Measurements from ENCODE around the gene ZFYVE9. TPM values are rescaled to one million over a fixed set of nuclear protein-coding genes. Genes with fewer than 3 reads are reported as not detected.
"Not testable (repeated sequence)": the region's sequence is repeated elsewhere in the genome, so short reads cannot be mapped to it uniquely, and the experiment has no call there.

Gene ZFYVE9
- total and polyA plus RNA-seq, 4 donors: 38.9 to 96.7 (median 46.1) TPM

- no peaks in the 10 kb centered on the region for H3K9me3 ChIP-seq (ENCODE audit: control insufficient read depth, insufficient read depth, low read length)
- H3K36me3 ChIP-seq (ENCODE audit: control insufficient read depth, insufficient read depth, low read length): no peaks in the 10 kb centered on the region
- no peaks in the 10 kb centered on the region for H3K4me1 ChIP-seq (ENCODE audit: control insufficient read depth, insufficient read depth, low read length)
- peak in 1 of 6 donors; percentile 13 for DNase-seq (ENCODE audit: low read depth in 4 of 6, low spot score in 6 of 6)
- H3K4me3 ChIP-seq (ENCODE audit: low read depth, low read length): no peak overlapping the region
- H3K27me3 ChIP-seq (ENCODE audit: control insufficient read depth, insufficient read depth, low read length): no peaks in the 10 kb centered on the region
- WGBS (ENCODE audit: insufficient coverage): 33% methylated on average over 1 of the region's 2 CpGs
- H3K27ac ChIP-seq (ENCODE audit: low read depth, low read length): no peak overlapping the region
Observed at GRCh38 chr1:52145137-52145536, 3.2 kb downstream of the ZFYVE9 start.

GRCh38 chr1:52150445-52150844 is 8.6 kb downstream of the ZFYVE9 start:
- not testable (repeated sequence) for H3K9me3 ChIP-seq (ENCODE audit: control insufficient read depth, insufficient read depth, low read length); DNase-seq (ENCODE audit: low read depth in 4 of 6, low spot score in 6 of 6); H3K36me3 ChIP-seq (ENCODE audit: control insufficient read depth, insufficient read depth, low read length); H3K27ac ChIP-seq (ENCODE audit: low read depth, low read length); H3K4me3 ChIP-seq (ENCODE audit: low read depth, low read length); H3K27me3 ChIP-seq (ENCODE audit: control insufficient read depth, insufficient read depth, low read length); H3K4me1 ChIP-seq (ENCODE audit: control insufficient read depth, insufficient read depth, low read length)
- 94% methylated on average over 6 of the region's 11 CpGs for WGBS (ENCODE audit: insufficient coverage)

GRCh38 chr1:52150946-52151345 is 9.1 kb downstream of the ZFYVE9 start:
- Histone ChIP-seq H3K4me1 (ENCODE audit: control insufficient read depth, insufficient read depth, low read length) (no peaks in the 10 kb centered on the region), H3K36me3 (ENCODE audit: control insufficient read depth, insufficient read depth, low read length) (no peaks in the 10 kb centered on the region), H3K4me3 (ENCODE audit: low read depth, low read length) (no peak overlapping the region), H3K9me3 (ENCODE audit: control insufficient read depth, insufficient read depth, low read length) (no peaks in the 10 kb centered on the region), H3K27ac (ENCODE audit: low read depth, low read length) (no peak overlapping the region), H3K27me3 (ENCODE audit: control insufficient read depth, insufficient read depth, low read length) (no peaks in the 10 kb centered on the region)
- DNase-seq (ENCODE audit: low read depth in 4 of 6, low spot score in 6 of 6): no peak
- no CpG with 5 or more reads among the region's 1 CpG for WGBS (ENCODE audit: insufficient coverage)

GRCh38 chr1:52152572-52152971 is 10.7 kb downstream of the ZFYVE9 start:
- no peaks in the 10 kb centered on the region for H3K4me1 ChIP-seq (ENCODE audit: control insufficient read depth, insufficient read depth, low read length)
- no peaks in the 10 kb centered on the region for H3K9me3 ChIP-seq (ENCODE audit: control insufficient read depth, insufficient read depth, low read length)
- H3K27me3 ChIP-seq (ENCODE audit: control insufficient read depth, insufficient read depth, low read length): no peaks in the 10 kb centered on the region
- no peaks in the 10 kb centered on the region for H3K36me3 ChIP-seq (ENCODE audit: control insufficient read depth, insufficient read depth, low read length)
- no peak overlapping the region for H3K27ac ChIP-seq (ENCODE audit: low read depth, low read length)
- no peak overlapping the region for H3K4me3 ChIP-seq (ENCODE audit: low read depth, low read length)
- WGBS (ENCODE audit: insufficient coverage): no CpG with 5 or more reads among the region's 2 CpGs
- no peak for DNase-seq (ENCODE audit: low read depth in 4 of 6, low spot score in 6 of 6)

GRCh38 chr1:52153010-52153409 is 11.1 kb downstream of the ZFYVE9 start:
- H3K4me3 ChIP-seq (ENCODE audit: low read depth, low read length): no peak overlapping the region
- no peaks in the 10 kb centered on the region for H3K27me3 ChIP-seq (ENCODE audit: control insufficient read depth, insufficient read depth, low read length)
- no peak for DNase-seq (ENCODE audit: low read depth in 4 of 6, low spot score in 6 of 6)
- H3K4me1 ChIP-seq (ENCODE audit: control insufficient read depth, insufficient read depth, low read length): no peaks in the 10 kb centered on the region
- H3K9me3 ChIP-seq (ENCODE audit: control insufficient read depth, insufficient read depth, low read length): peaks cover 2% of the 10 kb centered on the region
- no peak overlapping the region for H3K27ac ChIP-seq (ENCODE audit: low read depth, low read length)
- H3K36me3 ChIP-seq (ENCODE audit: control insufficient read depth, insufficient read depth, low read length): no peaks in the 10 kb centered on the region

GRCh38 chr1:52153898-52154297 is 12.0 kb downstream of the ZFYVE9 start:
- no peaks in the 10 kb centered on the region for H3K4me1 ChIP-seq (ENCODE audit: control insufficient read depth, insufficient read depth, low read length)
- DNase-seq (ENCODE audit: low read depth in 4 of 6, low spot score in 6 of 6): no peak

GRCh38 chr1:52156460-52156859 is 14.6 kb downstream of the ZFYVE9 start:
- no peaks in the 10 kb centered on the region for H3K36me3 ChIP-seq (ENCODE audit: control insufficient read depth, insufficient read depth, low read length)
- no peak for DNase-seq (ENCODE audit: low read depth in 4 of 6, low spot score in 6 of 6)
- no peaks in the 10 kb centered on the region for H3K4me1 ChIP-seq (ENCODE audit: control insufficient read depth, insufficient read depth, low read length)
- peaks cover 2% of the 10 kb centered on the region for H3K9me3 ChIP-seq (ENCODE audit: control insufficient read depth, insufficient read depth, low read length)
- no peak overlapping the region for H3K4me3 ChIP-seq (ENCODE audit: low read depth, low read length)
- H3K27ac ChIP-seq (ENCODE audit: low read depth, low read length): no peak overlapping the region
- no CpG with 5 or more reads among the region's 3 CpGs for WGBS (ENCODE audit: insufficient coverage)
- H3K27me3 ChIP-seq (ENCODE audit: control insufficient read depth, insufficient read depth, low read length): no peaks in the 10 kb centered on the region

More at GRCh38 chr1:52153898-52154297, 12.0 kb downstream of the ZFYVE9 start:
- no peak overlapping the region for H3K4me3 ChIP-seq (ENCODE audit: low read depth, low read length)
- H3K36me3 ChIP-seq (ENCODE audit: control insufficient read depth, insufficient read depth, low read length): no peaks in the 10 kb centered on the region
- H3K27me3 ChIP-seq (ENCODE audit: control insufficient read depth, insufficient read depth, low read length): no peaks in the 10 kb centered on the region
- H3K27ac ChIP-seq (ENCODE audit: low read depth, low read length): no peak overlapping the region
- peaks cover 2% of the 10 kb centered on the region for H3K9me3 ChIP-seq (ENCODE audit: control insufficient read depth, insufficient read depth, low read length)

GRCh38 chr1:52157582-52157981 is 15.7 kb downstream of the ZFYVE9 start:
- WGBS (ENCODE audit: insufficient coverage): 92% methylated on average over 1 of the region's 2 CpGs

GRCh38 chr1:52158218-52158617 is 16.3 kb downstream of the ZFYVE9 start:
- H3K27ac ChIP-seq (ENCODE audit: low read depth, low read length): no peak overlapping the region
- no peaks in the 10 kb centered on the region for H3K27me3 ChIP-seq (ENCODE audit: control insufficient read depth, insufficient read depth, low read length)
- no peaks in the 10 kb centered on the region for H3K36me3 ChIP-seq (ENCODE audit: control insufficient read depth, insufficient read depth, low read length)
- peaks cover 2% of the 10 kb centered on the region for H3K9me3 ChIP-seq (ENCODE audit: control insufficient read depth, insufficient read depth, low read length)
- no peak overlapping the region for H3K4me3 ChIP-seq (ENCODE audit: low read depth, low read length)
- 100% methylated on average over 3 of the region's 4 CpGs for WGBS (ENCODE audit: insufficient coverage)
- no peaks in the 10 kb centered on the region for H3K4me1 ChIP-seq (ENCODE audit: control insufficient read depth, insufficient read depth, low read length)
- no peak for DNase-seq (ENCODE audit: low read depth in 4 of 6, low spot score in 6 of 6)

More at GRCh38 chr1:52157582-52157981, 15.7 kb downstream of the ZFYVE9 start:
- Histone ChIP-seq H3K36me3 (ENCODE audit: control insufficient read depth, insufficient read depth, low read length) (no peaks in the 10 kb centered on the region), H3K9me3 (ENCODE audit: control insufficient read depth, insufficient read depth, low read length) (peaks cover 2% of the 10 kb centered on the region), H3K4me1 (ENCODE audit: control insufficient read depth, insufficient read depth, low read length) (no peaks in the 10 kb centered on the region), H3K4me3 (ENCODE audit: low read depth, low read length) (no peak overlapping the region), H3K27ac (ENCODE audit: low read depth, low read length) (no peak overlapping the region), H3K27me3 (ENCODE audit: control insufficient read depth, insufficient read depth, low read length) (no peaks in the 10 kb centered on the region)
- DNase-seq (ENCODE audit: low read depth in 4 of 6, low spot score in 6 of 6): no peak

GRCh38 chr1:52159033-52159789 is 17.3 kb downstream of the ZFYVE9 start:
- H3K4me1 ChIP-seq (ENCODE audit: control insufficient read depth, insufficient read depth, low read length): no peaks in the 10 kb centered on the region
- H3K36me3 ChIP-seq (ENCODE audit: control insufficient read depth, insufficient read depth, low read length): no peaks in the 10 kb centered on the region
- H3K9me3 ChIP-seq (ENCODE audit: control insufficient read depth, insufficient read depth, low read length): peaks cover 2% of the 10 kb centered on the region
- no peak for DNase-seq (ENCODE audit: low read depth in 4 of 6, low spot score in 6 of 6)
- no peak overlapping the region for H3K27ac ChIP-seq (ENCODE audit: low read depth, low read length)
- WGBS (ENCODE audit: insufficient coverage): 99% methylated on average over 5 of the region's 10 CpGs
- no peaks in the 10 kb centered on the region for H3K27me3 ChIP-seq (ENCODE audit: control insufficient read depth, insufficient read depth, low read length)
- no peak overlapping the region for H3K4me3 ChIP-seq (ENCODE audit: low read depth, low read length)

All from spinal cord (tissue), 10 donors.